Stomach (tissue), 4 donors: Measurements from ENCODE around the gene NNMT.

Source experiments
- EP300 ChIP-seq: sonication (generic); formaldehyde crosslinking; IDR thresholded peaks from one replicate; pipeline ENCODE4 v1.6.1; 2017; ENCODE audit warnings: antibody characterized with exemption
- POLR2A ChIP-seq, 4 donors: fragments of 450-650 bp; IDR thresholded peaks; one replicate each; pipeline ENCODE4 v1.6.1; 2016; ENCODE audit warnings: antibody characterized with exemption in 4 of 4, control low read depth in 2 of 4, mild to moderate bottlenecking in 1 of 4, moderate library complexity in 1 of 4
- POLR2AphosphoS5 ChIP-seq, 3 donors: sonication (generic); formaldehyde crosslinking; IDR thresholded peaks; one replicate each; pipeline ENCODE4 v1.6.1; 2016; ENCODE audit warnings: antibody characterized with exemption in 3 of 3
- TF ChIP-seq, protein P1 (sequence below), 7 experiments: fragments of 450-650 bp in 4 of 7; fragments of 200-600 bp in 3 of 7; sonication (generic) in 3 of 7; IDR thresholded peaks; one replicate each; pipeline ENCODE4 v1.5.1; 2016 to 2019; ENCODE audit warnings: antibody characterized with exemption in 7 of 7, control low read depth in 2 of 7, mild to moderate bottlenecking in 1 of 7

DNA sequence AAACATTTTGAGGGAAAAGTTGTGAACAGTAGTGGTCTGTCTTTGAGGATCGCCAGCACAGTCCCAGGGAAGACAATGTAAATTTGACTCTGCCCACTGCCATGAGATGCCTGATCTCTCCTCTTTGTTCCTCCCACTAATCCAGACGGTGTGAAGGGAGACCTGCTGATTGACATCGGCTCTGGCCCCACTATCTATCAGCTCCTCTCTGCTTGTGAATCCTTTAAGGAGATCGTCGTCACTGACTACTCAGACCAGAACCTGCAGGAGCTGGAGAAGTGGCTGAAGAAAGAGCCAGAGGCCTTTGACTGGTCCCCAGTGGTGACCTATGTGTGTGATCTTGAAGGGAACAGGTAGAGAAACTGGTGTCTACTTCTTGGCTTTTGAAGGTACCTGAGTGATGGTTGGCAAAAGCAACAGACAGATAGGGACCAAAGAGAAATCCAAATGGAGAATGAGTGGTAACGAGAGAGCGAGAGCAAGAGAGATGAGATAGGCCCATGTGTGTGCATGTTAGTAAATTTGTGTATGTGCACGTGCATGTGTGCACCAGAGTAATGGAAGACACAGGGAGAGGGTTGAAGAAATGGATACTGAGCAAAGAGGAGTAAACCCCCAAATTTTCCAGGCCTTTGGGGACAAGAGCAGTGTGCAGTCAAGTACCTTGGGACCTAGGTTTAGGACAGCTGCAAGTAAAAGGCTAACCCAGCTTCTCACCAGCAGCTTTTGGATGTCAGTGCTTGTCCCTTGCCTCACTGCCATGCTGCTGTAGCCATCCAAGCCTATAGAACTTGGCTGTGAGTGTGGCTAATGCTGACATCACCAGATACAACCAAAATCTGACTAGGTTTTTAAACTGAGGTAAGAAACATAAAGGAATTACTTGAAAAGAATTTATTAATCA lies 1.9 kb downstream of the NNMT start:
- TF ChIP-seq, protein P1, sequence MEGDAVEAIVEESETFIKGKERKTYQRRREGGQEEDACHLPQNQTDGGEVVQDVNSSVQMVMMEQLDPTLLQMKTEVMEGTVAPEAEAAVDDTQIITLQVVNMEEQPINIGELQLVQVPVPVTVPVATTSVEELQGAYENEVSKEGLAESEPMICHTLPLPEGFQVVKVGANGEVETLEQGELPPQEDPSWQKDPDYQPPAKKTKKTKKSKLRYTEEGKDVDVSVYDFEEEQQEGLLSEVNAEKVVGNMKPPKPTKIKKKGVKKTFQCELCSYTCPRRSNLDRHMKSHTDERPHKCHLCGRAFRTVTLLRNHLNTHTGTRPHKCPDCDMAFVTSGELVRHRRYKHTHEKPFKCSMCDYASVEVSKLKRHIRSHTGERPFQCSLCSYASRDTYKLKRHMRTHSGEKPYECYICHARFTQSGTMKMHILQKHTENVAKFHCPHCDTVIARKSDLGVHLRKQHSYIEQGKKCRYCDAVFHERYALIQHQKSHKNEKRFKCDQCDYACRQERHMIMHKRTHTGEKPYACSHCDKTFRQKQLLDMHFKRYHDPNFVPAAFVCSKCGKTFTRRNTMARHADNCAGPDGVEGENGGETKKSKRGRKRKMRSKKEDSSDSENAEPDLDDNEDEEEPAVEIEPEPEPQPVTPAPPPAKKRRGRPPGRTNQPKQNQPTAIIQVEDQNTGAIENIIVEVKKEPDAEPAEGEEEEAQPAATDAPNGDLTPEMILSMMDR (IDR thresholded peaks at IDR 0.05): no peak
- TF ChIP-seq POLR2A (IDR thresholded peaks at IDR 0.05): no peak
- TF ChIP-seq POLR2AphosphoS5 (IDR thresholded peaks at IDR 0.05): no peak
- no peak for TF ChIP-seq EP300
